Stimulated activated CD4-positive, alpha-beta T cell treated with anti-CD3 and anti-CD28 coated beads, Interleukin-12 subunit alpha, Interleukin-12 subunit beta, amount 100 ng/mL, for 48 hours (primary cell): ENCODE measurements around the gene ABCC1.
A peak's percentile ranks its signal among the peaks of the same experiment; 100 is the strongest.
"Not testable (repeated sequence)": the region's sequence is repeated elsewhere in the genome, so short reads cannot be mapped to it uniquely, and the experiment has no call there.

Experiments used
- DNase-seq, 3 donors: peaks; one replicate each; pipeline ENCODE4 v3.0.0-alpha.2; 2020; ENCODE audit warnings: low read depth in 2 of 3, low spot score in 1 of 3

ABCC1 gene

GRCh38 chr16:16076423-16076813 lies 127.0 kb downstream of the ABCC1 start:
- no peak for DNase-seq

- DNase-seq, result no peak
Observed at GRCh38 chr16:16080465-16081065, 131.1 kb downstream of the ABCC1 start.

GRCh38 chr16:16081141-16081540 lies 131.7 kb downstream of the ABCC1 start:
- no peak for DNase-seq

- DNase-seq, result no peak
Observed at GRCh38 chr16:16082255-16082654, 132.8 kb downstream of the ABCC1 start.

- DNase-seq, result peak in 2 of 3 donors; percentile 14 to 25
Observed at GRCh38 chr16:16083421-16084156, 134.2 kb downstream of the ABCC1 start.

- DNase-seq, result no peak
Observed at GRCh38 chr16:16084874-16085273, 135.5 kb downstream of the ABCC1 start.

GRCh38 chr16:16086653-16087446 lies 137.4 kb downstream of the ABCC1 start:
- no peak for DNase-seq

- DNase-seq, result no peak
Observed at GRCh38 chr16:16090238-16090637, 140.8 kb downstream of the ABCC1 start.

- no peak for DNase-seq
Observed at GRCh38 chr16:16092925-16093627, 143.7 kb downstream of the ABCC1 start.

GRCh38 chr16:16093628-16094332 lies 144.4 kb downstream of the ABCC1 start:
- DNase-seq, result no peak

GRCh38 chr16:16095646-16096045 lies 146.2 kb downstream of the ABCC1 start:
- DNase-seq, result no peak

GRCh38 chr16:16096121-16096857 lies 146.9 kb downstream of the ABCC1 start:
- no peak for DNase-seq

GRCh38 chr16:16096858-16097213 lies 147.4 kb downstream of the ABCC1 start:
- no peak for DNase-seq

GRCh38 chr16:16099320-16099719 lies 149.9 kb downstream of the ABCC1 start:
- DNase-seq, result no peak

- DNase-seq, result no peak
Observed at GRCh38 chr16:16100631-16101030, 151.2 kb downstream of the ABCC1 start.

- no peak for DNase-seq
Observed at GRCh38 chr16:16101585-16101984, 152.2 kb downstream of the ABCC1 start.

- no peak for DNase-seq
Observed at GRCh38 chr16:16102738-16103137, 153.3 kb downstream of the ABCC1 start.

- DNase-seq, result not testable (repeated sequence)
Observed at GRCh38 chr16:16104132-16104803, 154.9 kb downstream of the ABCC1 start.

GRCh38 chr16:16104804-16105141 lies 155.4 kb downstream of the ABCC1 start:
- not testable (repeated sequence) for DNase-seq

GRCh38 chr16:16105646-16106045 lies 156.2 kb downstream of the ABCC1 start:
- DNase-seq, result no peak
